Panc1 (cell line): ENCODE data around the gene CBL. TPM values are rescaled to one million over a fixed set of nuclear protein-coding genes. Genes with fewer than 3 reads are reported as not detected.
"Not testable (repeated sequence)": the region's sequence is repeated elsewhere in the genome, so short reads cannot be mapped to it uniquely, and the experiment has no call there.

Experiments used
- ATAC-seq: fragments of 200-7000 bp; cut with Tn5 transposase; 2 replicates; pipeline ENCODE4 v1.9.1; 2020; ENCODE audit warnings: mild to moderate bottlenecking, moderate library complexity
- BruUV-seq: library from RNA; stranded (reverse); fragments of 400-500 nt; replicated peaks from 2 replicates; lab custom pipeline; 2021; lab: Mats Ljungman, UMichigan
- CTCF ChIA-PET: fragments of 300-600 bp; sonication (Branson Sonifier 250); formaldehyde crosslinking; loops from one replicate; lab custom pipeline; 2022; ENCODE audit warnings: antibody characterized with exemption; lab: Charles Lee
- POLR2A ChIA-PET: fragments of 300-600 bp; sonication (Branson Sonifier 250); formaldehyde crosslinking; loops from one replicate; lab custom pipeline; 2022; ENCODE audit warnings: antibody characterized with exemption; lab: Charles Lee
- DNase-seq: peaks from one replicate; pipeline ENCODE4 v3.0.0-alpha.2; 2010; ENCODE audit warnings: low read depth, low spot score
- H3K27ac ChIP-seq: 2 replicates; pipeline ENCODE4 v1.5.1; 2011; ENCODE audit warnings: mild to moderate bottlenecking, low read length, inconsistent platforms
- H3K27me3 ChIP-seq: fragments of 200-500 bp; sonication (Bioruptor generic); 2 replicates; pipeline ENCODE4 v1.6.0; 2014; ENCODE audit warnings: low read length, inconsistent platforms; ENCODE audit not compliant: control insufficient read depth, insufficient read depth
- H3K36me3 ChIP-seq: fragments of 200-500 bp; sonication (Bioruptor generic); 2 replicates; pipeline ENCODE4 v1.5.1; 2014; ENCODE audit warnings: inconsistent platforms, mild to moderate bottlenecking, low read length, moderate library complexity; ENCODE audit not compliant: control insufficient read depth, insufficient read depth
- H3K4me1 ChIP-seq: 2 replicates; pipeline ENCODE4 v1.5.1; 2011; ENCODE audit warnings: inconsistent platforms, mild to moderate bottlenecking, low read length, moderate library complexity; ENCODE audit not compliant: control insufficient read depth, insufficient read depth
- H3K4me3 ChIP-seq, 2 experiments: 2 replicates each; pipeline ENCODE4 v1.5.1; 2011 to 2012; ENCODE audit warnings: low read depth in 2 of 2, low read length in 2 of 2, mild to moderate bottlenecking in 2 of 2, inconsistent platforms in 1 of 2, moderate library complexity in 1 of 2
- H3K9me3 ChIP-seq: fragments of 200-500 bp; sonication (Bioruptor generic); 2 replicates; pipeline ENCODE4 v1.5.1; 2014; ENCODE audit warnings: low read depth, mild to moderate bottlenecking, inconsistent platforms, low read length, moderate library complexity; ENCODE audit not compliant: control insufficient read depth, insufficient read depth
- CTCF ChIP-seq: fragments of 450-650 bp; IDR thresholded peaks from 2 replicates; pipeline ENCODE4 v1.5.1; 2017; ENCODE audit warnings: mild to moderate bottlenecking
- POLR2AphosphoS5 ChIP-seq: IDR thresholded peaks from 2 replicates; pipeline ENCODE4 v1.6.1; 2012; ENCODE audit warnings: mild to moderate bottlenecking, low read depth, low read length, moderate library complexity
- REST ChIP-seq, 2 experiments: IDR thresholded peaks; 2 replicates each; pipeline ENCODE4 v1.6.1; 2011 to 2012; ENCODE audit warnings: low read depth in 2 of 2, control low read depth in 1 of 2, low read length in 1 of 2, mild to moderate bottlenecking in 1 of 2, moderate library complexity in 1 of 2; ENCODE audit not compliant: insufficient read depth in 1 of 2
- SIN3A ChIP-seq: IDR thresholded peaks from 2 replicates; pipeline ENCODE4 v1.6.1; 2012; ENCODE audit warnings: low read depth, mild to moderate bottlenecking, low read length, moderate library complexity, borderline replicate concordance; ENCODE audit not compliant: insufficient read depth
- TCF7L2 ChIP-seq: IDR thresholded peaks from 2 replicates; pipeline ENCODE4 v1.6.1; 2011; ENCODE audit warnings: mild to moderate bottlenecking, low read depth, low read length, inconsistent platforms
- in situ Hi-C: cut with HindIII; loops from 2 replicates; pipeline ENCODE4 v1.10.0; 2016; ENCODE audit warnings: low sequenced_read_pairs, low pct_unique_long_range_greater_than_20kb
- intact Hi-C: fragments of 100-400 bp; cut with micrococcal nuclease; formaldehyde crosslinking; loops from one replicate; pipeline ENCODE4 v1.10.0; 2022; ENCODE audit not compliant: unreplicated experiment
- total RNA-seq: library from RNA; stranded (reverse); gene quantifications from one replicate; pipeline ENCODE4 v1.2.1, GENCODE V29; 2021; ENCODE audit not compliant: unreplicated experiment

CBL gene
- total RNA-seq, 1 experiment from 2014 or later = 69.9 TPM

GRCh38 chr11:119223856-119224255, 17.7 kb downstream of the CBL start:
- intact Hi-C loops = no loop called here
- ATAC-seq (no peak), DNase-seq (no peak)
- BruUV-seq = no TSS peak
- in situ Hi-C loops = no loop called here
- Histone ChIP-seq H3K27me3 (no peaks in the 10 kb centered on the region), H3K36me3 (no peaks in the 10 kb centered on the region), H3K27ac (no peak overlapping the region), H3K4me3 (no peak overlapping the region), H3K4me1 (0 out of 2 replicates have a peak, but pooled peaks cover 6% of the 10 kb centered on the region), H3K9me3 (no peaks in the 10 kb centered on the region)
- no peak for TF ChIP-seq CTCF
- no peak for TF ChIP-seq SIN3A
- no peak for TF ChIP-seq TCF7L2
- TF ChIP-seq POLR2AphosphoS5 = no peak
- TF ChIP-seq REST (IDR thresholded peaks at IDR 0.05; ENCODE audit: insufficient read depth in 1 of 2, low read depth in 2 of 2, low read length in 1 of 2) = no peak
- ChIA-PET CTCF (no interaction called here), POLR2A (no interaction called here)

GRCh38 chr11:119228535-119229287, 22.6 kb downstream of the CBL start:
- H3K9me3 ChIP-seq, H3K4me3 ChIP-seq, H3K27ac ChIP-seq, DNase-seq, ATAC-seq, H3K27me3 ChIP-seq, intact Hi-C loops, BruUV-seq, H3K4me1 ChIP-seq, in situ Hi-C loops, H3K36me3 ChIP-seq: not testable (repeated sequence)
- POLR2A ChIA-PET = interaction anchor here (0.6 kb wide), 1 partner anchor 167 kb away, joined by 5 read pairs; no protein-coding TSS in a partner anchor
- CTCF ChIA-PET = interaction anchor here (0.6 kb wide), 2 partner anchors 9 to 320 kb away, joined by 3 to 6 read pairs; no protein-coding TSS in a partner anchor

GRCh38 chr11:119229288-119229672, 23.1 kb downstream of the CBL start:
- POLR2A ChIA-PET = interaction anchor here (0.6 kb wide), 1 partner anchor 91 kb away, joined by 6 read pairs; no protein-coding TSS in a partner anchor

More at GRCh38 chr11:119229288-119229672, 23.1 kb downstream of the CBL start:
- in situ Hi-C loops (no loop called here), intact Hi-C loops (no loop called here)
- Histone ChIP-seq H3K4me1 (no peaks in the 10 kb centered on the region), H3K4me3 (no peak overlapping the region), H3K9me3 (no peaks in the 10 kb centered on the region), H3K27ac (no peak overlapping the region), H3K27me3 (no peaks in the 10 kb centered on the region), H3K36me3 (peaks cover 3% of the 10 kb centered on the region; the same call in 1 of the 2 replicates)
- DNase-seq (no peak), ATAC-seq (no peak)
- TF ChIP-seq REST (IDR thresholded peaks at IDR 0.05; ENCODE audit: insufficient read depth in 1 of 2, low read depth in 2 of 2, low read length in 1 of 2) (no peak), CTCF (no peak), POLR2AphosphoS5 (no peak), SIN3A (no peak), TCF7L2 (no peak)
- CTCF ChIA-PET = no interaction called here
- BruUV-seq = no TSS peak
